HepG2 (cell line): ENCODE measurements around the gene LMBRD2. TPM values are rescaled to one million over a fixed set of nuclear protein-coding genes. Genes with fewer than 3 reads are reported as not detected.
A peak's percentile ranks its signal among the peaks of the same experiment; 100 is the strongest.

Experiments used
- AHR ChIP-seq: IDR thresholded peaks from 2 replicates; pipeline ENCODE4 v1.6.1; 2018; ENCODE audit warnings: missing genetic modification reagents, missing compliant biosample characterization
- ARID2 ChIP-seq: sonication (generic); formaldehyde crosslinking; IDR thresholded peaks from 2 replicates; pipeline ENCODE4 v1.8.1; 2022; ENCODE audit warnings: mild to moderate bottlenecking, missing genetic modification reagents, borderline replicate concordance
- CEBPB ChIP-seq: IDR thresholded peaks from 2 replicates; pipeline ENCODE4 v1.6.1; 2011; ENCODE audit warnings: low read depth, low read length, improper control_type of control experiment, borderline replicate concordance
- FOXJ3 ChIP-seq: sonication (generic); formaldehyde crosslinking; IDR thresholded peaks from 2 replicates; pipeline ENCODE4 v1.4.0; 2020; ENCODE audit warnings: missing genetic modification reagents, mild to moderate bottlenecking, borderline replicate concordance
- FOXK2 ChIP-seq: fragments of 450-650 bp; IDR thresholded peaks from 2 replicates; pipeline ENCODE4 v1.6.1; 2016
- FOXP4 ChIP-seq: sonication (generic); formaldehyde crosslinking; IDR thresholded peaks from 2 replicates; pipeline ENCODE4 v1.4.0; 2020; ENCODE audit warnings: missing genetic modification reagents
- GATAD1 ChIP-seq: IDR thresholded peaks from 2 replicates; pipeline ENCODE4 v1.6.1; 2016; ENCODE audit warnings: missing genetic modification reagents, missing compliant biosample characterization
- KAT2B ChIP-seq: fragments of 150-350 bp; IDR thresholded peaks from 2 replicates; pipeline ENCODE4 v1.6.1; 2014; ENCODE audit warnings: low read depth, low read length, borderline replicate concordance
- KMT2B ChIP-seq: IDR thresholded peaks from 2 replicates; pipeline ENCODE4 v1.6.1; 2016; ENCODE audit warnings: missing genetic modification reagents, missing compliant biosample characterization
- LBX2 ChIP-seq: sonication (generic); formaldehyde crosslinking; IDR thresholded peaks from 2 replicates; pipeline ENCODE4 v1.5.0; 2020; ENCODE audit warnings: missing genetic modification reagents, mild to moderate bottlenecking, borderline replicate concordance
- NR2F1 ChIP-seq, 2 experiments: fragments of 450-650 bp in 1 of 2; formaldehyde crosslinking in 1 of 2; IDR thresholded peaks; 2 replicates each; pipeline versions ENCODE4 v1.5.0 to v1.6.1; 2016 to 2020; ENCODE audit warnings: mild to moderate bottlenecking in 1 of 2, missing compliant biosample characterization in 1 of 2, missing genetic modification reagents in 1 of 2, moderate library complexity in 1 of 2
- NR3C1 ChIP-seq: sonication (generic); formaldehyde crosslinking; IDR thresholded peaks from 2 replicates; pipeline ENCODE4 v1.4.0; 2020; ENCODE audit warnings: missing genetic modification reagents
- PHF20 ChIP-seq: sonication (generic); formaldehyde crosslinking; IDR thresholded peaks from 2 replicates; pipeline ENCODE4 v1.5.0; 2020; ENCODE audit warnings: mild to moderate bottlenecking, missing genetic modification reagents
- SMC3 ChIP-seq: IDR thresholded peaks from 2 replicates; pipeline ENCODE4 v1.6.1; 2011; ENCODE audit warnings: low read length, improper control_type of control experiment
- THAP9 ChIP-seq: sonication (generic); formaldehyde crosslinking; IDR thresholded peaks from 2 replicates; pipeline ENCODE4; 2020; ENCODE audit warnings: missing genetic modification reagents, mild to moderate bottlenecking, borderline replicate concordance
- XBP1 ChIP-seq: sonication (generic); formaldehyde crosslinking; IDR thresholded peaks from 2 replicates; pipeline ENCODE4 v1.5.0; 2020; ENCODE audit warnings: missing genetic modification reagents
- ZNF18 ChIP-seq: sonication (generic); formaldehyde crosslinking; IDR thresholded peaks from 2 replicates; pipeline ENCODE4 v1.8.0; 2022; ENCODE audit warnings: mild to moderate bottlenecking, missing genetic modification reagents; ENCODE audit not compliant: insufficient replicate concordance
- ZNF33B ChIP-seq: sonication (generic); formaldehyde crosslinking; IDR thresholded peaks from 2 replicates; pipeline ENCODE4 v1.5.1; 2020; ENCODE audit warnings: mild to moderate bottlenecking, missing genetic modification reagents
- ZNF501 ChIP-seq: sonication (generic); formaldehyde crosslinking; IDR thresholded peaks from 2 replicates; pipeline ENCODE4 v1.5.1; 2020; ENCODE audit warnings: mild to moderate bottlenecking, moderate library complexity, missing genetic modification reagents
- ZNF563 ChIP-seq: sonication (generic); formaldehyde crosslinking; IDR thresholded peaks from 2 replicates; pipeline ENCODE4 v1.8.0; 2022; ENCODE audit warnings: mild to moderate bottlenecking, moderate library complexity, missing genetic modification reagents
- ZNF761 ChIP-seq: sonication (generic); formaldehyde crosslinking; conservative IDR thresholded peaks from 2 replicates; pipeline ENCODE4 v1.4.0; 2020; ENCODE audit warnings: mild to moderate bottlenecking, missing genetic modification reagents
- polyA plus RNA-seq, 8 experiments: library from polyadenylated mRNA; depleted of rRNA in 3 of 8; stranded (reverse) in 7 of 8; unstranded in 1 of 8; fragments of >200 nt; fragmentation: Illumina TruSeq in 4 of 8; extraction: Trizol in 4 of 8; gene quantifications; 2 replicates each; pipeline versions ENCODE4 v1.2.1 to v1.2.3, GENCODE V29; 2011 to 2016; ENCODE audit warnings: low read depth in 4 of 8, missing spikeins in 1 of 8, mixed read lengths in 1 of 8; ENCODE audit not compliant: insufficient read depth in 1 of 8
- total RNA-seq, 5 experiments: library from RNA; depleted of rRNA; stranded (reverse); fragments of >200 nt; fragmentation: Illumina TruSeq; extraction: Trizol; gene quantifications; 2 replicates each; pipeline ENCODE4 v1.2.3, GENCODE V29; 2016; ENCODE audit warnings: low read depth in 1 of 5

LMBRD2 gene
- total and polyA plus RNA-seq, 2 of the 13 experiments (the other 11 are each of a cell fraction or from before 2014, with no cell fraction given), result 2.0 to 4.7 TPM

GRCh38 chr5:36138900-36139683 is 12.6 kb downstream of the LMBRD2 start (continued):
- no peak for TF ChIP-seq KMT2B
- TF ChIP-seq NR3C1 (CRISPR knock-in tag), result no peak
- peak; percentile 75 for TF ChIP-seq ZNF501 (CRISPR knock-in tag)
- no peak for TF ChIP-seq AHR (CRISPR knock-in tag)
- TF ChIP-seq XBP1 (CRISPR knock-in tag), result no peak
- TF ChIP-seq PHF20, result no peak
- TF ChIP-seq LBX2 (CRISPR knock-in tag), result no peak
- no peak for TF ChIP-seq CEBPB
- TF ChIP-seq NR2F1 (CRISPR knock-in tag; IDR thresholded peaks at IDR 0.05), result no peak
- peak; percentile 86 for TF ChIP-seq FOXK2
- peak; percentile 84 for TF ChIP-seq FOXJ3 (CRISPR knock-in tag)
- TF ChIP-seq ZNF761 (CRISPR knock-in tag), result peak; percentile 68; the same call in 1 of the 2 replicates
- TF ChIP-seq ZNF563 (CRISPR knock-in tag), result no peak
- no peak for TF ChIP-seq SMC3
- TF ChIP-seq GATAD1 (CRISPR knock-in tag), result 0 out of 2 replicates have a peak, but pooled peaks have one; percentile 33
- TF ChIP-seq ARID2 (CRISPR knock-in tag), result no peak
- peak; percentile 73 for TF ChIP-seq ZNF18
- no peak for TF ChIP-seq KAT2B
- peak; percentile 58 for TF ChIP-seq FOXP4 (CRISPR knock-in tag)
- TF ChIP-seq THAP9 (CRISPR knock-in tag), result peak; percentile 57; the same call in 1 of the 2 replicates
- no peak for TF ChIP-seq ZNF33B (CRISPR knock-in tag)
